ENCODE data around the gene ZNF224. TPM values are rescaled to one million over a fixed set of nuclear protein-coding genes. Genes with fewer than 3 reads are reported as not detected.

The ZNF224 gene
- polyA plus RNA-seq, 1 experiment: 13.2 TPM

- H3K27me3 ChIP-seq (ENCODE audit: control insufficient read depth, insufficient read depth, low read length): no peaks in the 10 kb centered on the region
- DNase-seq (ENCODE audit: low read depth): no peak
- H3K4me3 ChIP-seq (ENCODE audit: low read depth, low read length): no peak overlapping the region
- TF ChIP-seq, protein P1, sequence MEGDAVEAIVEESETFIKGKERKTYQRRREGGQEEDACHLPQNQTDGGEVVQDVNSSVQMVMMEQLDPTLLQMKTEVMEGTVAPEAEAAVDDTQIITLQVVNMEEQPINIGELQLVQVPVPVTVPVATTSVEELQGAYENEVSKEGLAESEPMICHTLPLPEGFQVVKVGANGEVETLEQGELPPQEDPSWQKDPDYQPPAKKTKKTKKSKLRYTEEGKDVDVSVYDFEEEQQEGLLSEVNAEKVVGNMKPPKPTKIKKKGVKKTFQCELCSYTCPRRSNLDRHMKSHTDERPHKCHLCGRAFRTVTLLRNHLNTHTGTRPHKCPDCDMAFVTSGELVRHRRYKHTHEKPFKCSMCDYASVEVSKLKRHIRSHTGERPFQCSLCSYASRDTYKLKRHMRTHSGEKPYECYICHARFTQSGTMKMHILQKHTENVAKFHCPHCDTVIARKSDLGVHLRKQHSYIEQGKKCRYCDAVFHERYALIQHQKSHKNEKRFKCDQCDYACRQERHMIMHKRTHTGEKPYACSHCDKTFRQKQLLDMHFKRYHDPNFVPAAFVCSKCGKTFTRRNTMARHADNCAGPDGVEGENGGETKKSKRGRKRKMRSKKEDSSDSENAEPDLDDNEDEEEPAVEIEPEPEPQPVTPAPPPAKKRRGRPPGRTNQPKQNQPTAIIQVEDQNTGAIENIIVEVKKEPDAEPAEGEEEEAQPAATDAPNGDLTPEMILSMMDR (IDR thresholded peaks at IDR 0.05; ENCODE audit: insufficient read depth, low read depth, low read length): no peak
- POLR2A ChIA-PET: no interaction called here
- H3K36me3 ChIP-seq (ENCODE audit: control insufficient read depth, insufficient read depth, low read length): peaks cover 24% of the 10 kb centered on the region
- CTCF ChIA-PET: no interaction called here
These were observed 62.3 kb downstream of the ZNF224 start for GRCh38 chr19:44156475-44156874.

Small RNA genes within 50 kb of the gene (small RNA-seq; reads per million reads assigned to genes)
- gene RNU6-902P (ENCODE audit: insufficient read length, low read depth, low replicate concordance): not detected

Other genes starting within 250 kb of the ZNF224 start
- gene ZNF404, start 210.4 kb upstream of the ZNF224 start, polyA plus RNA-seq (2011; rRNA removed): 1.3 and 2.5 TPM in 2 replicates
- gene ZNF45, start 159.1 kb upstream of the ZNF224 start, polyA plus RNA-seq (2011; rRNA removed): 8.8 and 11.3 TPM in 2 replicates
- gene ZNF221, start 143.1 kb upstream of the ZNF224 start, polyA plus RNA-seq (2011; rRNA removed): 0.64 and 1.2 TPM in 2 replicates
- 2.4 and 3.5 TPM in 2 replicates for gene ZNF155, start 110.2 kb upstream of the ZNF224 start, polyA plus RNA-seq (2011; rRNA removed)
- 2.1 and 3.3 TPM in 2 replicates for gene ZNF230, start 91.4 kb upstream of the ZNF224 start, polyA plus RNA-seq (2011; rRNA removed)
- 3.2 and 5.4 TPM in 2 replicates for gene ZNF222, start 69.0 kb upstream of the ZNF224 start, polyA plus RNA-seq (2011; rRNA removed)
- gene ZNF223, start 42.3 kb upstream of the ZNF224 start, polyA plus RNA-seq (2011; rRNA removed): 2.1 and 3.8 TPM in 2 replicates
- gene ZNF284, start 22.2 kb upstream of the ZNF224 start, polyA plus RNA-seq (2011; rRNA removed): 1.0 and 1.4 TPM in 2 replicates
- gene ZNF225, start 19.0 kb downstream of the ZNF224 start, polyA plus RNA-seq (2011; rRNA removed): 1.3 and 2.5 TPM in 2 replicates
- 3.1 and 5.0 TPM in 2 replicates for gene ZNF234, start 47.2 kb downstream of the ZNF224 start, polyA plus RNA-seq (2011; rRNA removed)
- gene ZNF226, start 70.7 kb downstream of the ZNF224 start, polyA plus RNA-seq (2011; rRNA removed): 11.0 and 16.4 TPM in 2 replicates
- 5.9 and 7.7 TPM in 2 replicates for gene ZNF227, start 118.2 kb downstream of the ZNF224 start, polyA plus RNA-seq (2011; rRNA removed)
- gene ZNF233, start 165.5 kb downstream of the ZNF224 start, polyA plus RNA-seq (2011; rRNA removed): 0.61 and 1.4 TPM in 2 replicates
- gene ZNF235, start 210.7 kb downstream of the ZNF224 start, polyA plus RNA-seq (2011; rRNA removed): 1.3 and 2.7 TPM in 2 replicates

All from BJ (cell line).